ENCODE data around the gene ABCG1.

- TF ChIP-seq CTCF (conservative IDR thresholded peaks at IDR 0.05) = no peak
- TF ChIP-seq EZH2 (IDR thresholded peaks at IDR 0.05; ENCODE audit: low read depth) = no peak
Observed at GRCh38 chr21:42316891-42317290, 98.0 kb downstream of the ABCG1 start.
